PC-9 (cell line): ENCODE results near the gene STX1A.

Experiments used
- CTCF ChIP-seq: fragments of 200-600 bp; sonication (generic); conservative IDR thresholded peaks from 2 replicates; pipeline ENCODE4 v1.6.1; 2017; ENCODE audit warnings: mixed run types, antibody characterized with exemption, mild to moderate bottlenecking, moderate library complexity
- EZH2 ChIP-seq: fragments of 200-600 bp; sonication (generic); IDR thresholded peaks from 2 replicates; pipeline ENCODE4 v1.8.0; 2017; ENCODE audit warnings: antibody characterized with exemption, low read depth

- TF ChIP-seq CTCF (peak; percentile 77), EZH2 (no peak)
Observed at GRCh38 chr7:73701357-73701995, 18.0 kb downstream of the STX1A start.
